IPS DF 4.7 (cell line): ENCODE data around the gene TBC1D22A.

Experiments used
- DNase-seq: peaks from one replicate; pipeline ENCODE4 v3.0.0-alpha.2; 2013; ENCODE audit warnings: low spot score; ENCODE audit errors: extremely low read depth

TBC1D22A gene

GRCh38 chr22:46929710-46930204 lies 167.3 kb downstream of the TBC1D22A start:
- no peak for DNase-seq

- no peak for DNase-seq
These were observed 169.0 kb downstream of the TBC1D22A start for GRCh38 chr22:46931414-46931813.

GRCh38 chr22:46931881-46932280 lies 169.4 kb downstream of the TBC1D22A start:
- no peak for DNase-seq

GRCh38 chr22:46933040-46933930 lies 170.8 kb downstream of the TBC1D22A start:
- no peak for DNase-seq

GRCh38 chr22:46934172-46934745 lies 171.8 kb downstream of the TBC1D22A start:
- DNase-seq: no peak

GRCh38 chr22:46934746-46935491 lies 172.5 kb downstream of the TBC1D22A start:
- DNase-seq: no peak

- no peak for DNase-seq
These were observed 173.3 kb downstream of the TBC1D22A start for GRCh38 chr22:46935506-46936377.

GRCh38 chr22:46936378-46936903 lies 174.0 kb downstream of the TBC1D22A start:
- DNase-seq: no peak

- DNase-seq: no peak
These were observed 174.7 kb downstream of the TBC1D22A start for GRCh38 chr22:46937185-46937584.

GRCh38 chr22:46937939-46938338 lies 175.5 kb downstream of the TBC1D22A start:
- no peak for DNase-seq

- no peak for DNase-seq
These were observed 179.7 kb downstream of the TBC1D22A start for GRCh38 chr22:46941968-46942798.

- DNase-seq: no peak
These were observed 180.6 kb downstream of the TBC1D22A start for GRCh38 chr22:46942799-46943785.

- no peak for DNase-seq
These were observed 183.0 kb downstream of the TBC1D22A start for GRCh38 chr22:46945481-46945880.

GRCh38 chr22:46946383-46946962 lies 184.0 kb downstream of the TBC1D22A start:
- DNase-seq: no peak

- no peak for DNase-seq
These were observed 185.2 kb downstream of the TBC1D22A start for GRCh38 chr22:46947516-46948257.

- DNase-seq: no peak
These were observed 186.1 kb downstream of the TBC1D22A start for GRCh38 chr22:46948411-46949144.

- no peak for DNase-seq
These were observed 188.9 kb downstream of the TBC1D22A start for GRCh38 chr22:46951350-46951749.
